SU-DHL-6 (cell line): ENCODE measurements around the gene NASP.

ENCODE experiments used
- H2AFZ ChIP-seq: fragments of 200-600 bp; sonication (generic); 2 replicates; pipeline ENCODE4 v1.6.1; 2014; ENCODE audit warnings: low read depth, mild to moderate bottlenecking, moderate library complexity, mixed read lengths, antibody characterized with exemption, low read length; ENCODE audit not compliant: severe bottlenecking
- H3F3A ChIP-seq: fragments of 200-600 bp; shearing (Covaris generic); 2 replicates; pipeline ENCODE4 v1.6.0; 2016; ENCODE audit warnings: antibody characterized with exemption, mild to moderate bottlenecking; ENCODE audit not compliant: insufficient read depth
- H3K27ac ChIP-seq: fragments of 200-600 bp; sonication (generic); 2 replicates; pipeline ENCODE4 v1.5.1; 2016; ENCODE audit warnings: low read depth, mild to moderate bottlenecking, low read length, moderate library complexity, mixed read lengths
- H3K27me3 ChIP-seq: fragments of 200-600 bp; sonication (generic), shearing (Covaris generic); 2 replicates; pipeline ENCODE4 v1.6.0; 2014; ENCODE audit warnings: mild to moderate bottlenecking, low read length
- H3K36me3 ChIP-seq: fragments of 200-600 bp; sonication (generic); 2 replicates; pipeline ENCODE4 v1.6.1; 2014; ENCODE audit warnings: mild to moderate bottlenecking, low read length, mixed read lengths
- H3K4me2 ChIP-seq: fragments of 300-600, 200-600 bp; shearing (Covaris generic), sonication (generic); 2 replicates; pipeline ENCODE4 v1.6.0; 2014; ENCODE audit warnings: low read length, low read depth, mild to moderate bottlenecking; ENCODE audit not compliant: poor library complexity, severe bottlenecking
- H3K4me3 ChIP-seq: fragments of 200-600 bp; sonication (generic); 2 replicates; pipeline ENCODE4 v1.5.1; 2014; ENCODE audit warnings: antibody characterized with exemption, low read length, mild to moderate bottlenecking, mixed read lengths; ENCODE audit not compliant: insufficient read depth, poor library complexity, severe bottlenecking
- H3K79me2 ChIP-seq: fragments of 200-600 bp; sonication (generic); 2 replicates; pipeline ENCODE4 v1.6.1; 2014; ENCODE audit warnings: mild to moderate bottlenecking, low read length, moderate library complexity; ENCODE audit not compliant: insufficient read depth
- H3K9ac ChIP-seq: fragments of 200-600 bp; sonication (generic); 2 replicates; pipeline ENCODE4 v1.7.0; 2014; ENCODE audit warnings: mild to moderate bottlenecking, low read length
- H3K9me2 ChIP-seq: fragments of 200-600 bp; sonication (generic); replicated peaks from 2 replicates; pipeline ENCODE4 v1.6.1; 2014; ENCODE audit warnings: low read length; ENCODE audit not compliant: insufficient read depth
- H3K9me3 ChIP-seq: fragments of 200-600 bp; sonication (generic); 2 replicates; pipeline ENCODE4 v1.6.1; 2014; ENCODE audit warnings: low read length, mixed read lengths; ENCODE audit not compliant: insufficient read depth
- H4K20me1 ChIP-seq: fragments of 200-600 bp; sonication (generic); 2 replicates; pipeline ENCODE4 v1.6.1; 2014; ENCODE audit warnings: low read depth, mild to moderate bottlenecking, antibody characterized with exemption, low read length, moderate library complexity, mixed read lengths
- CTCF ChIP-seq: fragments of 200-600 bp; sonication (generic); IDR thresholded peaks from one replicate; pipeline ENCODE4 v1.5.1; 2017; ENCODE audit warnings: antibody characterized with exemption, mild to moderate bottlenecking, low read length, moderate library complexity; ENCODE audit not compliant: insufficient read depth, poor library complexity, severe bottlenecking
- EZH2phosphoT487 ChIP-seq: fragments of 200-600 bp; sonication (generic), shearing (Covaris generic); conservative IDR thresholded peaks from 2 replicates; pipeline ENCODE4 v1.6.1; 2018; ENCODE audit warnings: mild to moderate bottlenecking, antibody characterized with exemption, low read length, moderate library complexity, mixed read lengths

Gene NASP

DNA sequence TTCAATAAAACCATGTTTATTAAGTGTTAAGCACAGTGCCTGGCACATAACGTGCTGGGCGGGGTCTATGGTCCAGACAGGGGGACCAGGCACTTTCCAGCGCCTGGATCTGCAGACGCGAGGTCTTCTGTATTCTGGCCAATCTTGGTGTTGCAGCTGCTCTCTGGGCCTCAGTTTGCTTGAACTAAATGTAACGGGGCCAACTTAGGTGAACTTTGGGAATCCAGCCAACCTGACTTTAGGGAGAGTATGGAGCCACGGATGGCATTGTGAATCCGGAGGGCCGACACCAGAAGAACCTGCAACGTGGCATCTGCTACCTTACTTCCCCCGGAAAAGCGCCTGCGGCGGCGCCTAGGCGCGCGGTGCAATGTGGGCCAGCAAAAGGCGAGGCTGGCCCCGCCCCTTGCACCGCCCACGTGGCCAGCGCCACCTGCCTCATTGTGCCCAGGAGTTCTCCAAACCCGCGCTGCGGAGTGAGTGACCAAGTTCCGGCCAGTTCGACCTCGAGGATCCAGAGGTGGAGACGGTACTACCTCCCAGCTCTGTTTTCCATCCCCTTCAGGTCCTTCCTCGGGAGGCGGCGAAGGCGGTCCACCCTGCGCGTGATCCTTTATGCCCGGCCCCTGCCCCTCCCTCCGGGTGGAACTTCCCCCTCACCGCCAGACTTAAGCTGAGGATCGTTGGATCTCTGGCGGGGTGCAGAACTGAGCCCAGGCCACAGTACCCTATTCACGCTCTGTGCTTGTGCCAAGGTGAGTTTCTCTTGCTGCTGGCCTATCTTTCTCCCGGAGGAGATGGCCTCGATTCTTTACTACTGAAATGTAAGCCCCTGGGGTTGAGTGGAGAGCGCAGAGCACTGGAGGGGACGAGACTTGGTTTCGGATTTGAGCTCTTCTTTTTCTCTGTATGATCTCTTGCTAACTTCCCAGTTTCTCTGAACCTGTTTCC is 33.2 kb upstream of the NASP start, which contains the start of gene AKR1A1:
Gene AKR1A1 (plus strand): TSS at position 426 of the 951 bp plus-strand sequence. CDS start 10,969 bp downstream, outside the sequence.
- peak within 1 kb of the TSS; percentile 70 for H3K27ac ChIP-seq
- no peaks in the 10 kb centered on the region for H3K9me2 ChIP-seq
- TF ChIP-seq CTCF, result no peak
- TF ChIP-seq EZH2phosphoT487, result no peak
- peaks cover 7% of the 10 kb centered on the region for H3K36me3 ChIP-seq
- peak within 1 kb of the TSS; percentile 85 for H2AFZ ChIP-seq
- H3K79me2 ChIP-seq, result peaks cover 38% of the 10 kb centered on the region
- H3K27me3 ChIP-seq, result no peaks in the 10 kb centered on the region
- H3K4me3 ChIP-seq, result peak within 1 kb of the TSS; percentile 85
- H3K9me3 ChIP-seq, result no peaks in the 10 kb centered on the region
- peak within 1 kb of the TSS; percentile 99 for H3K4me2 ChIP-seq
- peak within 1 kb of the TSS; percentile 78 for H3K9ac ChIP-seq
- H4K20me1 ChIP-seq, result no peaks in the 10 kb centered on the region
- H3F3A ChIP-seq, result no peaks in the 10 kb centered on the region

DNA sequence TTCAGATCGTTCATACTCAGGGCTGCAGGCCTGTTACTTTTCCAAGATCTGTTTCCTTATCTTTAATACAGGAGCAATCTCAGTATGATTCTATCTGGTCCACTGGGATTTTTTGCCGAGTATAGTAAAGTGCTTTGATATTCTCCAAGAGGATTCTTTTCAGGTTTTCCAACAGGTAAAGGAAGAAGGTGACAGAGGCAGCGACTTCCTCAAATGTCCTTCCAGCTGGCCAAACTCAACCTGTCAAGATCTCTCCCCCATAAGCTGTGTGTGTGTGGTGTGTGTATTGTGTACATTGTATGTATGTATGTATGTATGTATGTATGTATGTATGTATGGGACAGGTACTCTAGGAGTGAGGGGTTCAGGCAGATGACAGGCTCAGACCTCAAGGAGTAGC is 32.2 kb upstream of the NASP start:
- peak overlapping the region; percentile 85 for H3K4me3 ChIP-seq
- H3K9me2 ChIP-seq, result no peaks in the 10 kb centered on the region
- H3K36me3 ChIP-seq, result peaks cover 9% of the 10 kb centered on the region
- H3K9me3 ChIP-seq, result no peaks in the 10 kb centered on the region
- H3K27ac ChIP-seq, result peak overlapping the region; percentile 70
- H3F3A ChIP-seq, result no peaks in the 10 kb centered on the region
- peak overlapping the region; percentile 78 for H3K9ac ChIP-seq
- peak overlapping the region; percentile 99 for H3K4me2 ChIP-seq
- H4K20me1 ChIP-seq, result no peaks in the 10 kb centered on the region
- TF ChIP-seq CTCF, result no peak
- no peak for TF ChIP-seq EZH2phosphoT487
- peaks cover 41% of the 10 kb centered on the region for H3K79me2 ChIP-seq
- H2AFZ ChIP-seq, result no peak overlapping the region
- no peaks in the 10 kb centered on the region for H3K27me3 ChIP-seq

DNA sequence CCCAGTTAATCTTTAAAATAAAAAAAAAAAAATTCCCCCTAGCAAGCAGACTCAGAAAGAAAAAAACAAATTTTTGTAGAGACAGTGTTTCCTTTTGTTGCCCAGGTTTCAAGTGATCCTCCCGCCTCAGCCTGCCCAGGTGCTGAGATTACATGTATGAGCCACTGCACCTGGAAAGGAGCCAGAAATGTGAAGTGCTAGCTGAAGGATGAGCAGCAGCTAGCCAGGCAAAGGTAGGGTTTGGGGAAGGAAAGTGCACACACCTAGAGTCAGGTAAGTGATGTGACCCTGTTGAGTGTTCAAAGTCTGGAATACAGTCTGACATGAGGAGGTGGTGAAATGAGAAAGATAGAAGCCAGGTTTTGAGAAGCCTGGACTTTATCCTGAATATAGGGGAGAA is 31.5 kb upstream of the NASP start:
- no peaks in the 10 kb centered on the region for H3K9me2 ChIP-seq
- H3F3A ChIP-seq, result no peaks in the 10 kb centered on the region
- H4K20me1 ChIP-seq, result no peaks in the 10 kb centered on the region
- TF ChIP-seq EZH2phosphoT487 (no peak), CTCF (no peak)
- no peak overlapping the region for H3K27ac ChIP-seq
- H3K36me3 ChIP-seq, result peaks cover 9% of the 10 kb centered on the region
- no peak overlapping the region for H2AFZ ChIP-seq
- peak overlapping the region; percentile 99 for H3K4me2 ChIP-seq
- peaks cover 43% of the 10 kb centered on the region for H3K79me2 ChIP-seq
- H3K27me3 ChIP-seq, result no peaks in the 10 kb centered on the region
- H3K4me3 ChIP-seq, result peak overlapping the region; percentile 85
- H3K9me3 ChIP-seq, result no peaks in the 10 kb centered on the region
- peak overlapping the region; percentile 78 for H3K9ac ChIP-seq
